ENCODE data around the gene ROR2.
"Not testable (repeated sequence)": the region's sequence is repeated elsewhere in the genome, so short reads cannot be mapped to it uniquely, and the experiment has no call there.

Gene ROR2

GRCh38 chr9:91659529-91660495 lies 290.2 kb downstream of the ROR2 start:
- DNase-seq, result no peak

GRCh38 chr9:91658513-91659105 lies 291.4 kb downstream of the ROR2 start:
- DNase-seq, result no peak

- no peak for DNase-seq
These were observed 292.5 kb downstream of the ROR2 start for GRCh38 chr9:91657501-91657900.

GRCh38 chr9:91655658-91656057 lies 294.4 kb downstream of the ROR2 start:
- no peak for DNase-seq

- DNase-seq, result no peak
These were observed 294.8 kb downstream of the ROR2 start for GRCh38 chr9:91655215-91655614.

- DNase-seq, result no peak
These were observed 295.5 kb downstream of the ROR2 start for GRCh38 chr9:91654527-91654926.

- DNase-seq, result no peak
These were observed 302.7 kb downstream of the ROR2 start for GRCh38 chr9:91647371-91647770.

- no peak for DNase-seq
These were observed 303.3 kb downstream of the ROR2 start for GRCh38 chr9:91646702-91647101.

- no peak for DNase-seq
These were observed 305.6 kb downstream of the ROR2 start for GRCh38 chr9:91644433-91644832.

GRCh38 chr9:91643481-91644077 lies 306.4 kb downstream of the ROR2 start:
- no peak for DNase-seq

- DNase-seq, result no peak
These were observed 307.3 kb downstream of the ROR2 start for GRCh38 chr9:91642771-91643170.

- no peak for DNase-seq
These were observed 309.6 kb downstream of the ROR2 start for GRCh38 chr9:91640428-91640827.

- DNase-seq, result no peak
These were observed 311.0 kb downstream of the ROR2 start for GRCh38 chr9:91639054-91639453.

GRCh38 chr9:91634832-91635231 lies 315.2 kb downstream of the ROR2 start:
- not testable (repeated sequence) for DNase-seq

GRCh38 chr9:91629718-91630117 lies 320.3 kb downstream of the ROR2 start:
- DNase-seq, result no peak

GRCh38 chr9:91628892-91629291 lies 321.1 kb downstream of the ROR2 start:
- DNase-seq, result no peak

- no peak for DNase-seq
These were observed 324.7 kb downstream of the ROR2 start for GRCh38 chr9:91625331-91625730.

- DNase-seq, result no peak
These were observed 327.0 kb downstream of the ROR2 start for GRCh38 chr9:91623004-91623403.

- DNase-seq, result not testable (repeated sequence)
These were observed 327.9 kb downstream of the ROR2 start for GRCh38 chr9:91622121-91622520.

- not testable (repeated sequence) for DNase-seq
These were observed 336.0 kb downstream of the ROR2 start for GRCh38 chr9:91614044-91614443.

GRCh38 chr9:91611582-91611981 lies 338.4 kb downstream of the ROR2 start:
- DNase-seq, result no peak

GRCh38 chr9:91606255-91606995 lies 343.6 kb downstream of the ROR2 start:
- no peak for DNase-seq
